Measurements from ENCODE around the gene HECW1.

HECW1 gene

GRCh38 chr7:43302773-43303460 lies 190.5 kb downstream of the HECW1 start:
- Histone ChIP-seq H3K4me3 (ENCODE audit: low read length) (no peak overlapping the region), H3K9me3 (ENCODE audit: control insufficient read depth, low read depth, low read length) (no peaks in the 10 kb centered on the region), H3K36me3 (ENCODE audit: control insufficient read depth, low read depth, low read length) (no peaks in the 10 kb centered on the region), H3K4me1 (ENCODE audit: control insufficient read depth, low read depth, low read length) (peaks cover 14% of the 10 kb centered on the region), H3K9ac (ENCODE audit: low read length) (no peak overlapping the region), H3K27ac (ENCODE audit: low read length) (no peak overlapping the region), H3K27me3 (ENCODE audit: control insufficient read depth, insufficient read depth, low read length) (no peaks in the 10 kb centered on the region)

- H3K36me3 ChIP-seq (ENCODE audit: control insufficient read depth, low read depth, low read length), result no peaks in the 10 kb centered on the region
- no peaks in the 10 kb centered on the region for H3K27me3 ChIP-seq (ENCODE audit: control insufficient read depth, insufficient read depth, low read length)
- no peak overlapping the region for H3K9ac ChIP-seq (ENCODE audit: low read length)
- no peak overlapping the region for H3K4me3 ChIP-seq (ENCODE audit: low read length)
- peaks cover 14% of the 10 kb centered on the region for H3K4me1 ChIP-seq (ENCODE audit: control insufficient read depth, low read depth, low read length)
- H3K9me3 ChIP-seq (ENCODE audit: control insufficient read depth, low read depth, low read length), result no peaks in the 10 kb centered on the region
- H3K27ac ChIP-seq (ENCODE audit: low read length), result no peak overlapping the region
These were observed 191.3 kb downstream of the HECW1 start for GRCh38 chr7:43303740-43304241.

- no peaks in the 10 kb centered on the region for H3K36me3 ChIP-seq (ENCODE audit: control insufficient read depth, low read depth, low read length)
- no peaks in the 10 kb centered on the region for H3K27me3 ChIP-seq (ENCODE audit: control insufficient read depth, insufficient read depth, low read length)
- H3K4me3 ChIP-seq (ENCODE audit: low read length), result no peak overlapping the region
- no peaks in the 10 kb centered on the region for H3K9me3 ChIP-seq (ENCODE audit: control insufficient read depth, low read depth, low read length)
- H3K4me1 ChIP-seq (ENCODE audit: control insufficient read depth, low read depth, low read length), result peaks cover 14% of the 10 kb centered on the region
- H3K9ac ChIP-seq (ENCODE audit: low read length), result no peak overlapping the region
- H3K27ac ChIP-seq (ENCODE audit: low read length), result no peak overlapping the region
These were observed 194.0 kb downstream of the HECW1 start for GRCh38 chr7:43306404-43306803.

- Histone ChIP-seq H3K27ac (ENCODE audit: low read length) (no peak overlapping the region), H3K27me3 (ENCODE audit: control insufficient read depth, insufficient read depth, low read length) (no peaks in the 10 kb centered on the region), H3K9me3 (ENCODE audit: control insufficient read depth, low read depth, low read length) (no peaks in the 10 kb centered on the region), H3K4me1 (ENCODE audit: control insufficient read depth, low read depth, low read length) (peaks cover 14% of the 10 kb centered on the region), H3K36me3 (ENCODE audit: control insufficient read depth, low read depth, low read length) (no peaks in the 10 kb centered on the region), H3K4me3 (ENCODE audit: low read length) (no peak overlapping the region), H3K9ac (ENCODE audit: low read length) (no peak overlapping the region)
These were observed 195.1 kb downstream of the HECW1 start for GRCh38 chr7:43307522-43307921.

- Histone ChIP-seq H3K36me3 (ENCODE audit: control insufficient read depth, low read depth, low read length) (no peaks in the 10 kb centered on the region), H3K9me3 (ENCODE audit: control insufficient read depth, low read depth, low read length) (no peaks in the 10 kb centered on the region), H3K27me3 (ENCODE audit: control insufficient read depth, insufficient read depth, low read length) (no peaks in the 10 kb centered on the region), H3K27ac (ENCODE audit: low read length) (no peak overlapping the region), H3K4me1 (ENCODE audit: control insufficient read depth, low read depth, low read length) (peaks cover 3% of the 10 kb centered on the region), H3K9ac (ENCODE audit: low read length) (no peak overlapping the region), H3K4me3 (ENCODE audit: low read length) (no peak overlapping the region)
These were observed 196.7 kb downstream of the HECW1 start for GRCh38 chr7:43308913-43309705.

DNA sequence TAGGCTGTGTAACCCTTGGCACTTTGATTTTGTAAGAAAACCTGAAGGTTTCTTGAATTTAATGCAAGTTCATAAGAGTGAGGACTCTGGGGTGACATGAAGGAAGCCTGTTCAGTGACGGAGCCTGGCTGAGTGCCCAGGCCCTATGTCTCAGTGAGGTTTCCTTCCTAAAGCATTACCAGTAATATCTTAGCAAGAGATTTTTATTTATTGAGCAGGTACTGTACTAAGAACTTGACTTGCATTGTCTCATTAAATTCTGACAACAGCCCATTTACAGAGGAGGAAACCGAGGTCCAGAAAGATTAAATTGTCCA lies 197.2 kb downstream of the HECW1 start:
- Histone ChIP-seq H3K4me1 (ENCODE audit: control insufficient read depth, low read depth, low read length) (peaks cover 3% of the 10 kb centered on the region), H3K9ac (ENCODE audit: low read length) (no peak overlapping the region), H3K27me3 (ENCODE audit: control insufficient read depth, insufficient read depth, low read length) (no peaks in the 10 kb centered on the region)

GRCh38 chr7:43311052-43311451 lies 198.6 kb downstream of the HECW1 start:
- Histone ChIP-seq H3K27me3 (ENCODE audit: control insufficient read depth, insufficient read depth, low read length) (no peaks in the 10 kb centered on the region), H3K4me3 (ENCODE audit: low read length) (no peak overlapping the region), H3K9me3 (ENCODE audit: control insufficient read depth, low read depth, low read length) (no peaks in the 10 kb centered on the region), H3K27ac (ENCODE audit: low read length) (no peak overlapping the region), H3K9ac (ENCODE audit: low read length) (no peak overlapping the region), H3K36me3 (ENCODE audit: control insufficient read depth, low read depth, low read length) (no peaks in the 10 kb centered on the region), H3K4me1 (ENCODE audit: control insufficient read depth, low read depth, low read length) (no peaks in the 10 kb centered on the region)

More for the DNA sequence above, 197.2 kb downstream of the HECW1 start:
- Histone ChIP-seq H3K4me3 (ENCODE audit: low read length) (no peak overlapping the region), H3K36me3 (ENCODE audit: control insufficient read depth, low read depth, low read length) (no peaks in the 10 kb centered on the region), H3K9me3 (ENCODE audit: control insufficient read depth, low read depth, low read length) (no peaks in the 10 kb centered on the region), H3K27ac (ENCODE audit: low read length) (no peak overlapping the region)

GRCh38 chr7:43311694-43312093 lies 199.2 kb downstream of the HECW1 start:
- Histone ChIP-seq H3K9me3 (ENCODE audit: control insufficient read depth, low read depth, low read length) (no peaks in the 10 kb centered on the region), H3K4me3 (ENCODE audit: low read length) (no peak overlapping the region), H3K9ac (ENCODE audit: low read length) (no peak overlapping the region), H3K4me1 (ENCODE audit: control insufficient read depth, low read depth, low read length) (no peaks in the 10 kb centered on the region), H3K27ac (ENCODE audit: low read length) (no peak overlapping the region), H3K27me3 (ENCODE audit: control insufficient read depth, insufficient read depth, low read length) (no peaks in the 10 kb centered on the region), H3K36me3 (ENCODE audit: control insufficient read depth, low read depth, low read length) (no peaks in the 10 kb centered on the region)

- H3K36me3 ChIP-seq (ENCODE audit: control insufficient read depth, low read depth, low read length), result no peaks in the 10 kb centered on the region
- H3K4me3 ChIP-seq (ENCODE audit: low read length), result no peak overlapping the region
- no peaks in the 10 kb centered on the region for H3K27me3 ChIP-seq (ENCODE audit: control insufficient read depth, insufficient read depth, low read length)
These were observed 201.4 kb downstream of the HECW1 start for GRCh38 chr7:43313628-43314378.

DNA sequence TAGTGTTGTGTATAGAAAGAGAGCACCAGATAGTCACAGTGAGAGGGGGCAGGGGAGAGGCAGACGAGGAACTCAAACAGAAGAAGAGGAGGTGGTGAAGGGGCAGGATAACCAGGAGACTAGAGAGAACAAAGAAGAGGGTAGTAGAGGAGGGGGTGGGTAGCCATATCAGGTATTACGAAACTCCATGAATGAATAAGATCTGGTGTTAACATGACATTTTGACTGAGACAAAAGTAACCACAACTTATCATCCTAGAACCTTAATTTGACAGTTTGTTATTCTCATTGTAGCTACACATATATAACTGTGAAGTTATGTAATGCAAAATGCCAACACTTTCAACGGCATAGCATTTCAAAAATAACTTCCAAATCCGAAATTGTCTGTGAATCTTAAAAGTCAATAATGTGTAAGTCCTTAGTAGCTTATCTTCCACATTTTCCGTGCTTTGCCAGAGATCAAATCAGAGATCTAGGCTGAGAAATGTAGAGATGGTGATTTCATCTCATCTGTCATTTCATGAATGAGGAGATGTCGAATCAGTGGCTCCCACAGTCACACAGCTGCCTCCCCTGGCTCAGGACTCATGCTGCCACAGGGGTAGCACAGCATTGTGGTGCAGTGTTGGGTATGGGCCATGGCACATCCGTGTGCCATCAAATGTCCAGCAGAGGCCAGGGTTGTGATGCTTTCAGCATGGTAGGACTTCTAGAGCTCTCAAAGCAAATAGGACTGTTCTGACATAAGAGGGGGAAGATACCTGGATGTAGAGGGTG lies 202.1 kb downstream of the HECW1 start:
- H3K4me1 ChIP-seq (ENCODE audit: control insufficient read depth, low read depth, low read length), result no peaks in the 10 kb centered on the region
- no peak overlapping the region for H3K9ac ChIP-seq (ENCODE audit: low read length)
- no peak overlapping the region for H3K27ac ChIP-seq (ENCODE audit: low read length)
- no peaks in the 10 kb centered on the region for H3K36me3 ChIP-seq (ENCODE audit: control insufficient read depth, low read depth, low read length)
- no peak overlapping the region for H3K4me3 ChIP-seq (ENCODE audit: low read length)
- no peaks in the 10 kb centered on the region for H3K9me3 ChIP-seq (ENCODE audit: control insufficient read depth, low read depth, low read length)
- no peaks in the 10 kb centered on the region for H3K27me3 ChIP-seq (ENCODE audit: control insufficient read depth, insufficient read depth, low read length)

More at GRCh38 chr7:43313628-43314378, 201.4 kb downstream of the HECW1 start:
- no peak overlapping the region for H3K9ac ChIP-seq (ENCODE audit: low read length)
- no peak overlapping the region for H3K27ac ChIP-seq (ENCODE audit: low read length)
- H3K9me3 ChIP-seq (ENCODE audit: control insufficient read depth, low read depth, low read length), result no peaks in the 10 kb centered on the region
- H3K4me1 ChIP-seq (ENCODE audit: control insufficient read depth, low read depth, low read length), result no peaks in the 10 kb centered on the region

- H3K9me3 ChIP-seq (ENCODE audit: control insufficient read depth, low read depth, low read length), result no peaks in the 10 kb centered on the region
These were observed 204.6 kb downstream of the HECW1 start for GRCh38 chr7:43317075-43317474.

More at GRCh38 chr7:43317075-43317474, 204.6 kb downstream of the HECW1 start:
- Histone ChIP-seq H3K4me1 (ENCODE audit: control insufficient read depth, low read depth, low read length) (no peaks in the 10 kb centered on the region), H3K27me3 (ENCODE audit: control insufficient read depth, insufficient read depth, low read length) (no peaks in the 10 kb centered on the region), H3K9ac (ENCODE audit: low read length) (no peak overlapping the region), H3K36me3 (ENCODE audit: control insufficient read depth, low read depth, low read length) (no peaks in the 10 kb centered on the region), H3K27ac (ENCODE audit: low read length) (no peak overlapping the region), H3K4me3 (ENCODE audit: low read length) (no peak overlapping the region)

Measured in iPS-18a (cell line).